Glutamatergic neuron (in vitro differentiated cells): ENCODE measurements around the gene SURF2. TPM values are rescaled to one million over a fixed set of nuclear protein-coding genes. Genes with fewer than 3 reads are reported as not detected.
A peak's percentile ranks its signal among the peaks of the same experiment; 100 is the strongest.

ENCODE experiments used
- DNase-seq: peaks from one replicate; pipeline ENCODE4 v3.0.0; 2022
- H3K27ac Mint-ChIP-seq: one replicate; pipeline ENCODE4 v1.8.0; 2020; ENCODE audit warnings: mild to moderate bottlenecking, mixed read lengths, inconsistent platforms; ENCODE audit not compliant: unreplicated experiment
- H3K27me3 Mint-ChIP-seq: one replicate; pipeline ENCODE4 v1.8.0; 2020; ENCODE audit warnings: mild to moderate bottlenecking, moderate library complexity, mixed read lengths, inconsistent platforms; ENCODE audit not compliant: unreplicated experiment
- H3K36me3 Mint-ChIP-seq: one replicate; pipeline ENCODE4 v1.8.0; 2020; ENCODE audit warnings: mild to moderate bottlenecking, mixed read lengths, inconsistent platforms; ENCODE audit not compliant: unreplicated experiment
- H3K4me1 Mint-ChIP-seq: one replicate; pipeline ENCODE4 v1.8.0; 2020; ENCODE audit warnings: mild to moderate bottlenecking, low read depth, mixed read lengths, inconsistent platforms; ENCODE audit not compliant: unreplicated experiment
- H3K4me3 Mint-ChIP-seq: one replicate; pipeline ENCODE4 v1.8.0; 2020; ENCODE audit warnings: mild to moderate bottlenecking, mixed read lengths, inconsistent platforms; ENCODE audit not compliant: unreplicated experiment
- H3K9me3 Mint-ChIP-seq: one replicate; pipeline ENCODE4 v1.8.0; 2020; ENCODE audit warnings: mild to moderate bottlenecking, moderate library complexity, mixed read lengths, inconsistent platforms; ENCODE audit not compliant: unreplicated experiment
- CTCF ChIP-seq: fragments of 200-600 bp; sonication (generic); IDR thresholded peaks from one replicate; pipeline ENCODE4 v1.5.0; 2021; ENCODE audit not compliant: partially characterized antibody, unreplicated experiment
- total RNA-seq: library from RNA; stranded (reverse); fragmentation: NEBNext Ultra II Directional; extraction: Animal tissue kit (Norgen Biotek cat#: 25700); gene quantifications from one replicate; pipeline ENCODE4 v1.2.1, GENCODE V29; 2021; ENCODE audit not compliant: unreplicated experiment

The SURF2 gene
- total RNA-seq, 1 donor from 2014 or later, result 24.0 TPM

DNA sequence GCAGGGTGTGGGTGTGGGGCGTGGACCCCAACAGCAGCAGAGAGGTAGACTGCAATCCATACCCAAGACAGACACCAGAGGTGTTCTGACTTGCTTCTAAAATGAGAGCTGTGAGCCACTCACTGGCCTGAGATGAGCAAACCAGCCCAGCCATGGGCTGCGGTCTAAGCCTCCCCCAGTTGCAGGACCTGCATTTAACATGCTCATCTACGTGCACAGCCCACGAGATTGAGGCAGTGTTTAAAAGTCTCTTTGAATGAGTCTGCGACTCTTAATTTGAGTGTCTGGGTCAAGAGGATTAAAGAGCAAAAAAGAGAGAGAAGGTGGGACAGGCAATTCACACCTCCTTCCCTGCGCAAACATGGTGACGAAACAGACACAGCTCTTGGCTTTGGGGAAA, 13.6 kb downstream of the SURF2 start:
- peak overlapping the region; percentile 15 for H3K27ac Mint-ChIP-seq
- H3K4me1 Mint-ChIP-seq, result peaks cover 28% of the 10 kb centered on the region
- no peaks in the 10 kb centered on the region for H3K36me3 Mint-ChIP-seq
- TF ChIP-seq CTCF, result no peak
- H3K4me3 Mint-ChIP-seq, result no peak overlapping the region
- DNase-seq, result no peak
- no peaks in the 10 kb centered on the region for H3K27me3 Mint-ChIP-seq
- peaks cover 5% of the 10 kb centered on the region for H3K9me3 Mint-ChIP-seq

- H3K36me3 Mint-ChIP-seq, result no peaks in the 10 kb centered on the region
- no peak overlapping the region for H3K4me3 Mint-ChIP-seq
- H3K27me3 Mint-ChIP-seq, result no peaks in the 10 kb centered on the region
- H3K9me3 Mint-ChIP-seq, result peaks cover 5% of the 10 kb centered on the region
- H3K4me1 Mint-ChIP-seq, result peaks cover 28% of the 10 kb centered on the region
- DNase-seq, result no peak
- no peak for TF ChIP-seq CTCF
- H3K27ac Mint-ChIP-seq, result no peak overlapping the region
These were observed 14.3 kb downstream of the SURF2 start for GRCh38 chr9:133370685-133371084.

GRCh38 chr9:133371261-133371711, 14.9 kb downstream of the SURF2 start:
- Mint-ChIP-seq H3K4me1 (peaks cover 28% of the 10 kb centered on the region), H3K27ac (peak overlapping the region; percentile 2), H3K9me3 (peaks cover 5% of the 10 kb centered on the region), H3K27me3 (no peaks in the 10 kb centered on the region), H3K4me3 (peak overlapping the region; percentile 35), H3K36me3 (no peaks in the 10 kb centered on the region)
- no peak for TF ChIP-seq CTCF
- DNase-seq, result no peak

DNA sequence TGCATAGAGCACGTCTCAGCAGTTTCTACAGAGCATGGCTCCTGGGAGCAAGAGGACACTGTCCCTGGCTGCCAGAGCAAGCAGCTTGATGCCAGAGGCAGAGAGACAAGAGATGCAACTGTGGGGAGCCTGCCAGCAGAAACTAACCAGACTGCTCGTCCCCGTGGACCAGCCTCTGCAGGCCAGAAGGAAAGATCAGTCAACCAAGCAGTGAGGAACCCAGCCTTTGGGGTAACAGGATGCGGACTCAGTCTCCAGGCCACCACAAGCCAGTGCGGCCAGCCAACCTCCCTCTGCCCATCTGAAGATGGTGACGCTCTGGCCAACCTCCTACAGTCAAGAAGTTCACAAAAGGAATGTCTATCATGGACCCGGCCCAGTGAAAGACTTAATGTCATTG, 15.8 kb downstream of the SURF2 start:
- H3K9me3 Mint-ChIP-seq, result peaks cover 5% of the 10 kb centered on the region
- no peak for DNase-seq
- H3K4me1 Mint-ChIP-seq, result peaks cover 28% of the 10 kb centered on the region
- no peak overlapping the region for H3K27ac Mint-ChIP-seq
- peak overlapping the region; percentile 52 for H3K4me3 Mint-ChIP-seq
- no peaks in the 10 kb centered on the region for H3K36me3 Mint-ChIP-seq
- TF ChIP-seq CTCF, result no peak
- H3K27me3 Mint-ChIP-seq, result peaks cover under 1% of the 10 kb centered on the region

GRCh38 chr9:133374612-133375115, 18.3 kb downstream of the SURF2 start:
- no peaks in the 10 kb centered on the region for H3K36me3 Mint-ChIP-seq
- peak overlapping the region; percentile 94 for H3K4me3 Mint-ChIP-seq
- no peak for DNase-seq
- H3K27me3 Mint-ChIP-seq, result peaks cover 3% of the 10 kb centered on the region
- TF ChIP-seq CTCF, result no peak
- peaks cover 3% of the 10 kb centered on the region for H3K9me3 Mint-ChIP-seq
- peaks cover 14% of the 10 kb centered on the region for H3K4me1 Mint-ChIP-seq
- peak overlapping the region; percentile 94 for H3K27ac Mint-ChIP-seq
